ENCODE data around the gene CCDC201. TPM values are rescaled to one million over a fixed set of nuclear protein-coding genes. Genes with fewer than 3 reads are reported as not detected.
A peak's percentile ranks its signal among the peaks of the same experiment; 100 is the strongest.

Gene CCDC201
- total RNA-seq, 1 experiment from 2014 or later, result not detected

DNA sequence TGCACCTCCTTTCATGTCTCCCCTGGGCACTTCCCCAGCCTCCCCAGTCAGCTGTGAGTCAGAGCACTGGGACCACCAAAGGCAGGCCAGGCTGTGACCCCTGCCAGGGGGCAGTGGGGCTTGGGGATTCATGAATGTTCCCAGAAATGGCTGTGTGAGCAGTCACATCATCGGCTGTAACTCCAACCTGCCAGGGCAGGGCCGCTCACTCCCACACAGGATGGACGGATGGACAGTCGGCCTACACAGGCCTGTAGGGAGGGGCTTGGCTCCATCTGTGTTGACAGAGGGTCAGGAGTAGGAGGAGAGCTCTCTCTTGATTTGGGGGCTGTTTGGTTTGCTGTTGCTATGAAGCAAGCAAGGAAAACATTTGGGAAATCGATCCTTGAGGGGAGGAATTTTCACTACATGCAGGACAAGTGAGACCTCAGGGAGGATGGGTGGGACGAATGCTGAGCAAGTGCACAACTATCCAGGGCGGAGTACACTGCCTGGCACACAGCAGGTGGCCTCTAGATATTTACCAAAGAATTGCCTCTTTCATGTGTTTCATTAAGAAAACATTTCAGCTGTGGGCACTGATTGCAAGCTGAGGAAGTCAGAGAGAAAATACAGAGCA, 12.5 kb upstream of the CCDC201 start:
- BruUV-seq (replicated peaks), result no TSS peak
- H3K4me3 ChIP-seq (ENCODE audit: low read depth in 2 of 2, low read length in 2 of 2), result no peak overlapping the region
- H3K27me3 ChIP-seq (ENCODE audit: control insufficient read depth, insufficient read depth, low read length), result peaks cover 25% of the 10 kb centered on the region
- H3K9me3 ChIP-seq (ENCODE audit: control insufficient read depth, insufficient read depth, low read depth, low read length), result no peaks in the 10 kb centered on the region
- in situ Hi-C loops (cut with HindIII; ENCODE audit: low pct_unique_long_range_greater_than_20kb, low sequenced_read_pairs), result no loop called here
- TF ChIP-seq POLR2AphosphoS5 (IDR thresholded peaks at IDR 0.05; ENCODE audit: low read depth, low read length), result no peak
- no peak for TF ChIP-seq TCF7L2 (IDR thresholded peaks at IDR 0.05; ENCODE audit: low read depth, low read length)
- no peak for TF ChIP-seq SIN3A (IDR thresholded peaks at IDR 0.05; ENCODE audit: borderline replicate concordance, insufficient read depth, low read depth, low read length)
- TF ChIP-seq, protein P1, sequence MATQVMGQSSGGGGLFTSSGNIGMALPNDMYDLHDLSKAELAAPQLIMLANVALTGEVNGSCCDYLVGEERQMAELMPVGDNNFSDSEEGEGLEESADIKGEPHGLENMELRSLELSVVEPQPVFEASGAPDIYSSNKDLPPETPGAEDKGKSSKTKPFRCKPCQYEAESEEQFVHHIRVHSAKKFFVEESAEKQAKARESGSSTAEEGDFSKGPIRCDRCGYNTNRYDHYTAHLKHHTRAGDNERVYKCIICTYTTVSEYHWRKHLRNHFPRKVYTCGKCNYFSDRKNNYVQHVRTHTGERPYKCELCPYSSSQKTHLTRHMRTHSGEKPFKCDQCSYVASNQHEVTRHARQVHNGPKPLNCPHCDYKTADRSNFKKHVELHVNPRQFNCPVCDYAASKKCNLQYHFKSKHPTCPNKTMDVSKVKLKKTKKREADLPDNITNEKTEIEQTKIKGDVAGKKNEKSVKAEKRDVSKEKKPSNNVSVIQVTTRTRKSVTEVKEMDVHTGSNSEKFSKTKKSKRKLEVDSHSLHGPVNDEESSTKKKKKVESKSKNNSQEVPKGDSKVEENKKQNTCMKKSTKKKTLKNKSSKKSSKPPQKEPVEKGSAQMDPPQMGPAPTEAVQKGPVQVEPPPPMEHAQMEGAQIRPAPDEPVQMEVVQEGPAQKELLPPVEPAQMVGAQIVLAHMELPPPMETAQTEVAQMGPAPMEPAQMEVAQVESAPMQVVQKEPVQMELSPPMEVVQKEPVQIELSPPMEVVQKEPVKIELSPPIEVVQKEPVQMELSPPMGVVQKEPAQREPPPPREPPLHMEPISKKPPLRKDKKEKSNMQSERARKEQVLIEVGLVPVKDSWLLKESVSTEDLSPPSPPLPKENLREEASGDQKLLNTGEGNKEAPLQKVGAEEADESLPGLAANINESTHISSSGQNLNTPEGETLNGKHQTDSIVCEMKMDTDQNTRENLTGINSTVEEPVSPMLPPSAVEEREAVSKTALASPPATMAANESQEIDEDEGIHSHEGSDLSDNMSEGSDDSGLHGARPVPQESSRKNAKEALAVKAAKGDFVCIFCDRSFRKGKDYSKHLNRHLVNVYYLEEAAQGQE (IDR thresholded peaks at IDR 0.05; ENCODE audit: insufficient read depth in 1 of 2, low read depth in 2 of 2, low read length in 1 of 2), result no peak
- TF ChIP-seq, protein P2, sequence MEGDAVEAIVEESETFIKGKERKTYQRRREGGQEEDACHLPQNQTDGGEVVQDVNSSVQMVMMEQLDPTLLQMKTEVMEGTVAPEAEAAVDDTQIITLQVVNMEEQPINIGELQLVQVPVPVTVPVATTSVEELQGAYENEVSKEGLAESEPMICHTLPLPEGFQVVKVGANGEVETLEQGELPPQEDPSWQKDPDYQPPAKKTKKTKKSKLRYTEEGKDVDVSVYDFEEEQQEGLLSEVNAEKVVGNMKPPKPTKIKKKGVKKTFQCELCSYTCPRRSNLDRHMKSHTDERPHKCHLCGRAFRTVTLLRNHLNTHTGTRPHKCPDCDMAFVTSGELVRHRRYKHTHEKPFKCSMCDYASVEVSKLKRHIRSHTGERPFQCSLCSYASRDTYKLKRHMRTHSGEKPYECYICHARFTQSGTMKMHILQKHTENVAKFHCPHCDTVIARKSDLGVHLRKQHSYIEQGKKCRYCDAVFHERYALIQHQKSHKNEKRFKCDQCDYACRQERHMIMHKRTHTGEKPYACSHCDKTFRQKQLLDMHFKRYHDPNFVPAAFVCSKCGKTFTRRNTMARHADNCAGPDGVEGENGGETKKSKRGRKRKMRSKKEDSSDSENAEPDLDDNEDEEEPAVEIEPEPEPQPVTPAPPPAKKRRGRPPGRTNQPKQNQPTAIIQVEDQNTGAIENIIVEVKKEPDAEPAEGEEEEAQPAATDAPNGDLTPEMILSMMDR (IDR thresholded peaks at IDR 0.05), result no peak
- intact Hi-C loops (cut with micrococcal nuclease; ENCODE audit: unreplicated experiment), result no loop called here
- ATAC-seq (0 out of 2 replicates have a peak, but pooled peaks have one; percentile 41), DNase-seq (ENCODE audit: low read depth, low spot score) (peak; percentile 82)
- no peaks in the 10 kb centered on the region; the same call in 1 of the 2 replicates for H3K4me1 ChIP-seq (ENCODE audit: control insufficient read depth, insufficient read depth, low read length)
- no peaks in the 10 kb centered on the region for H3K36me3 ChIP-seq (ENCODE audit: control insufficient read depth, insufficient read depth, low read length)
- ChIA-PET CTCF (no interaction called here), POLR2A (no interaction called here)
- H3K27ac ChIP-seq (ENCODE audit: low read length), result no peak overlapping the region

DNA sequence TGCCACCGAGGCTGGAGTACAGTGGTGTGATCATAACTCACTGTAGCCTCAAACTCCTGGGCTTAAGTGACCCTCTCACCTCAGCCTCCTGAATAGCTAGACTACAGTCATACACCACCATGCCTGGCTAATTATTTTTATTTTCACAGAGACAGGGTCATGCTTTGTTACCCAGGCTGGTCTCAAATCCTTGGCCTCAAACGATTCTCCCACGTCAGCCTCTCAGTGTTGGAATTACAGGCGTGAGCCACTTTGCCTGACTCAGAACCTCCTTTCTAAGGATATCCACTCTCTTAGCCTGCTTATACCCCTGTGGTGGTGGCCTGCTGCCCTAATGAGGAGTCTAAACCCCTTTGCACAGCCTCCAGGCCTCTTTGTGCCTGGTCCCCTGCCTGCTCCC, 11.3 kb upstream of the CCDC201 start:
- Histone ChIP-seq H3K4me1 (ENCODE audit: control insufficient read depth, insufficient read depth, low read length) (no peaks in the 10 kb centered on the region; the same call in 1 of the 2 replicates), H3K4me3 (ENCODE audit: low read depth in 2 of 2, low read length in 2 of 2) (no peak overlapping the region), H3K27me3 (ENCODE audit: control insufficient read depth, insufficient read depth, low read length) (peaks cover 18% of the 10 kb centered on the region), H3K9me3 (ENCODE audit: control insufficient read depth, insufficient read depth, low read depth, low read length) (no peaks in the 10 kb centered on the region), H3K36me3 (ENCODE audit: control insufficient read depth, insufficient read depth, low read length) (no peaks in the 10 kb centered on the region), H3K27ac (ENCODE audit: low read length) (no peak overlapping the region)
- no TSS peak for BruUV-seq (replicated peaks)
- ATAC-seq (no peak), DNase-seq (ENCODE audit: low read depth, low spot score) (no peak)
- ChIA-PET CTCF (interaction anchor here (0.5 kb wide), 1 partner anchor 619 kb away, joined by 3 read pairs; no protein-coding TSS in a partner anchor), POLR2A (interaction anchor here (0.6 kb wide), 1 partner anchor 1379 kb away, joined by 3 read pairs; no protein-coding TSS in a partner anchor)
- intact Hi-C loops (cut with micrococcal nuclease; ENCODE audit: unreplicated experiment) (no loop called here), in situ Hi-C loops (cut with HindIII; ENCODE audit: low pct_unique_long_range_greater_than_20kb, low sequenced_read_pairs) (no loop called here)
- TF ChIP-seq SIN3A (IDR thresholded peaks at IDR 0.05; ENCODE audit: borderline replicate concordance, insufficient read depth, low read depth, low read length) (no peak), TCF7L2 (IDR thresholded peaks at IDR 0.05; ENCODE audit: low read depth, low read length) (no peak), POLR2AphosphoS5 (IDR thresholded peaks at IDR 0.05; ENCODE audit: low read depth, low read length) (no peak)
- TF ChIP-seq, protein P1 (IDR thresholded peaks at IDR 0.05; ENCODE audit: insufficient read depth in 1 of 2, low read depth in 2 of 2, low read length in 1 of 2), result no peak
- TF ChIP-seq, protein P2 (IDR thresholded peaks at IDR 0.05), result no peak

Data from Panc1 (cell line).